Panc1 (cell line): Measurements from ENCODE around the gene CHURC1. TPM values are rescaled to one million over a fixed set of nuclear protein-coding genes. Genes with fewer than 3 reads are reported as not detected.

ENCODE experiments used
- ATAC-seq: fragments of 200-7000 bp; cut with Tn5 transposase; 2 replicates; pipeline ENCODE4 v1.9.1; 2020; ENCODE audit warnings: mild to moderate bottlenecking, moderate library complexity
- BruUV-seq: library from RNA; stranded (reverse); fragments of 400-500 nt; replicated peaks from 2 replicates; lab custom pipeline; 2021; lab: Mats Ljungman, UMichigan
- CTCF ChIA-PET: fragments of 300-600 bp; sonication (Branson Sonifier 250); formaldehyde crosslinking; loops from one replicate; lab custom pipeline; 2022; ENCODE audit warnings: antibody characterized with exemption; lab: Charles Lee
- POLR2A ChIA-PET: fragments of 300-600 bp; sonication (Branson Sonifier 250); formaldehyde crosslinking; loops from one replicate; lab custom pipeline; 2022; ENCODE audit warnings: antibody characterized with exemption; lab: Charles Lee
- DNase-seq: peaks from one replicate; pipeline ENCODE4 v3.0.0-alpha.2; 2010; ENCODE audit warnings: low read depth, low spot score
- H3K27ac ChIP-seq: 2 replicates; pipeline ENCODE4 v1.5.1; 2011; ENCODE audit warnings: mild to moderate bottlenecking, low read length, inconsistent platforms
- H3K27me3 ChIP-seq: fragments of 200-500 bp; sonication (Bioruptor generic); 2 replicates; pipeline ENCODE4 v1.6.0; 2014; ENCODE audit warnings: low read length, inconsistent platforms; ENCODE audit not compliant: control insufficient read depth, insufficient read depth
- H3K36me3 ChIP-seq: fragments of 200-500 bp; sonication (Bioruptor generic); 2 replicates; pipeline ENCODE4 v1.5.1; 2014; ENCODE audit warnings: inconsistent platforms, mild to moderate bottlenecking, low read length, moderate library complexity; ENCODE audit not compliant: control insufficient read depth, insufficient read depth
- H3K4me1 ChIP-seq: 2 replicates; pipeline ENCODE4 v1.5.1; 2011; ENCODE audit warnings: inconsistent platforms, mild to moderate bottlenecking, low read length, moderate library complexity; ENCODE audit not compliant: control insufficient read depth, insufficient read depth
- H3K4me3 ChIP-seq, 2 experiments: 2 replicates each; pipeline ENCODE4 v1.5.1; 2011 to 2012; ENCODE audit warnings: low read depth in 2 of 2, low read length in 2 of 2, mild to moderate bottlenecking in 2 of 2, inconsistent platforms in 1 of 2, moderate library complexity in 1 of 2
- H3K9me3 ChIP-seq: fragments of 200-500 bp; sonication (Bioruptor generic); 2 replicates; pipeline ENCODE4 v1.5.1; 2014; ENCODE audit warnings: low read depth, mild to moderate bottlenecking, inconsistent platforms, low read length, moderate library complexity; ENCODE audit not compliant: control insufficient read depth, insufficient read depth
- POLR2AphosphoS5 ChIP-seq: IDR thresholded peaks from 2 replicates; pipeline ENCODE4 v1.6.1; 2012; ENCODE audit warnings: mild to moderate bottlenecking, low read depth, low read length, moderate library complexity
- SIN3A ChIP-seq: IDR thresholded peaks from 2 replicates; pipeline ENCODE4 v1.6.1; 2012; ENCODE audit warnings: low read depth, mild to moderate bottlenecking, low read length, moderate library complexity, borderline replicate concordance; ENCODE audit not compliant: insufficient read depth
- TCF7L2 ChIP-seq: IDR thresholded peaks from 2 replicates; pipeline ENCODE4 v1.6.1; 2011; ENCODE audit warnings: mild to moderate bottlenecking, low read depth, low read length, inconsistent platforms
- in situ Hi-C: cut with HindIII; loops from 2 replicates; pipeline ENCODE4 v1.10.0; 2016; ENCODE audit warnings: low sequenced_read_pairs, low pct_unique_long_range_greater_than_20kb
- intact Hi-C: fragments of 100-400 bp; cut with micrococcal nuclease; formaldehyde crosslinking; loops from one replicate; pipeline ENCODE4 v1.10.0; 2022; ENCODE audit not compliant: unreplicated experiment
- total RNA-seq: library from RNA; stranded (reverse); gene quantifications from one replicate; pipeline ENCODE4 v1.2.1, GENCODE V29; 2021; ENCODE audit not compliant: unreplicated experiment
- TF ChIP-seq, protein P1 (sequence below), 2 experiments: IDR thresholded peaks; 2 replicates each; pipeline ENCODE4 v1.6.1; 2011 to 2012; ENCODE audit warnings: low read depth in 2 of 2, control low read depth in 1 of 2, low read length in 1 of 2, mild to moderate bottlenecking in 1 of 2, moderate library complexity in 1 of 2; ENCODE audit not compliant: insufficient read depth in 1 of 2
- TF ChIP-seq, protein P2 (sequence below): fragments of 450-650 bp; IDR thresholded peaks from 2 replicates; pipeline ENCODE4 v1.5.1; 2017; ENCODE audit warnings: mild to moderate bottlenecking

CHURC1 gene
- total RNA-seq, 1 experiment from 2014 or later: 55.6 TPM

DNA sequence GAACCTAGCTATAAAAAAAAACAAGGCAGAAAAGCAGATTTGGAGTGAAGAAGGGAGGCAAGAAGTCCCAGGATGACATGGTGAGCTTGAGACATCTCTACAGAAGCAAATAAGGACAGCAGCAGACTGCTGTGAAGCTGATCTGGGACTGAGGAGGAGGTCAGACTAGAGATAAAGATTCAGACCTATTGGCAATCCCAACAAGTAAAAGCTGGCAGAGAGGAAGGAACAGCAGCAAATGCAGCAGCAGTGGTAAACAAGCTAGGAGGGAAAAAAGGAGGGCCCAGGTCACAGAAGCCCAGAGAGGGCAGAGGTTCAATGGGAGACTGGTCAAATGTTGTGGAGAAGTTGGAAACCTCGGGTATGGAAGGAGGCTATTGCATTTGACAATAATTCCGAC lies 45.9 kb upstream of the CHURC1 start:
- no peak overlapping the region for H3K27ac ChIP-seq
- DNase-seq: no peak
- H3K27me3 ChIP-seq: peaks cover 12% of the 10 kb centered on the region
- in situ Hi-C loops: no loop called here
- no peaks in the 10 kb centered on the region for H3K36me3 ChIP-seq
- TF ChIP-seq POLR2AphosphoS5 (no peak), TCF7L2 (no peak), SIN3A (no peak)
- TF ChIP-seq, protein P1, sequence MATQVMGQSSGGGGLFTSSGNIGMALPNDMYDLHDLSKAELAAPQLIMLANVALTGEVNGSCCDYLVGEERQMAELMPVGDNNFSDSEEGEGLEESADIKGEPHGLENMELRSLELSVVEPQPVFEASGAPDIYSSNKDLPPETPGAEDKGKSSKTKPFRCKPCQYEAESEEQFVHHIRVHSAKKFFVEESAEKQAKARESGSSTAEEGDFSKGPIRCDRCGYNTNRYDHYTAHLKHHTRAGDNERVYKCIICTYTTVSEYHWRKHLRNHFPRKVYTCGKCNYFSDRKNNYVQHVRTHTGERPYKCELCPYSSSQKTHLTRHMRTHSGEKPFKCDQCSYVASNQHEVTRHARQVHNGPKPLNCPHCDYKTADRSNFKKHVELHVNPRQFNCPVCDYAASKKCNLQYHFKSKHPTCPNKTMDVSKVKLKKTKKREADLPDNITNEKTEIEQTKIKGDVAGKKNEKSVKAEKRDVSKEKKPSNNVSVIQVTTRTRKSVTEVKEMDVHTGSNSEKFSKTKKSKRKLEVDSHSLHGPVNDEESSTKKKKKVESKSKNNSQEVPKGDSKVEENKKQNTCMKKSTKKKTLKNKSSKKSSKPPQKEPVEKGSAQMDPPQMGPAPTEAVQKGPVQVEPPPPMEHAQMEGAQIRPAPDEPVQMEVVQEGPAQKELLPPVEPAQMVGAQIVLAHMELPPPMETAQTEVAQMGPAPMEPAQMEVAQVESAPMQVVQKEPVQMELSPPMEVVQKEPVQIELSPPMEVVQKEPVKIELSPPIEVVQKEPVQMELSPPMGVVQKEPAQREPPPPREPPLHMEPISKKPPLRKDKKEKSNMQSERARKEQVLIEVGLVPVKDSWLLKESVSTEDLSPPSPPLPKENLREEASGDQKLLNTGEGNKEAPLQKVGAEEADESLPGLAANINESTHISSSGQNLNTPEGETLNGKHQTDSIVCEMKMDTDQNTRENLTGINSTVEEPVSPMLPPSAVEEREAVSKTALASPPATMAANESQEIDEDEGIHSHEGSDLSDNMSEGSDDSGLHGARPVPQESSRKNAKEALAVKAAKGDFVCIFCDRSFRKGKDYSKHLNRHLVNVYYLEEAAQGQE (IDR thresholded peaks at IDR 0.05; ENCODE audit: insufficient read depth in 1 of 2, low read depth in 2 of 2, low read length in 1 of 2): no peak
- TF ChIP-seq, protein P2, sequence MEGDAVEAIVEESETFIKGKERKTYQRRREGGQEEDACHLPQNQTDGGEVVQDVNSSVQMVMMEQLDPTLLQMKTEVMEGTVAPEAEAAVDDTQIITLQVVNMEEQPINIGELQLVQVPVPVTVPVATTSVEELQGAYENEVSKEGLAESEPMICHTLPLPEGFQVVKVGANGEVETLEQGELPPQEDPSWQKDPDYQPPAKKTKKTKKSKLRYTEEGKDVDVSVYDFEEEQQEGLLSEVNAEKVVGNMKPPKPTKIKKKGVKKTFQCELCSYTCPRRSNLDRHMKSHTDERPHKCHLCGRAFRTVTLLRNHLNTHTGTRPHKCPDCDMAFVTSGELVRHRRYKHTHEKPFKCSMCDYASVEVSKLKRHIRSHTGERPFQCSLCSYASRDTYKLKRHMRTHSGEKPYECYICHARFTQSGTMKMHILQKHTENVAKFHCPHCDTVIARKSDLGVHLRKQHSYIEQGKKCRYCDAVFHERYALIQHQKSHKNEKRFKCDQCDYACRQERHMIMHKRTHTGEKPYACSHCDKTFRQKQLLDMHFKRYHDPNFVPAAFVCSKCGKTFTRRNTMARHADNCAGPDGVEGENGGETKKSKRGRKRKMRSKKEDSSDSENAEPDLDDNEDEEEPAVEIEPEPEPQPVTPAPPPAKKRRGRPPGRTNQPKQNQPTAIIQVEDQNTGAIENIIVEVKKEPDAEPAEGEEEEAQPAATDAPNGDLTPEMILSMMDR: no peak
- ATAC-seq: no peak
- ChIA-PET POLR2A (no interaction called here), CTCF (no interaction called here)
- H3K4me3 ChIP-seq: no peak overlapping the region
- BruUV-seq: no TSS peak
- H3K9me3 ChIP-seq: no peaks in the 10 kb centered on the region
- intact Hi-C loops: no loop called here
- no peaks in the 10 kb centered on the region for H3K4me1 ChIP-seq

DNA sequence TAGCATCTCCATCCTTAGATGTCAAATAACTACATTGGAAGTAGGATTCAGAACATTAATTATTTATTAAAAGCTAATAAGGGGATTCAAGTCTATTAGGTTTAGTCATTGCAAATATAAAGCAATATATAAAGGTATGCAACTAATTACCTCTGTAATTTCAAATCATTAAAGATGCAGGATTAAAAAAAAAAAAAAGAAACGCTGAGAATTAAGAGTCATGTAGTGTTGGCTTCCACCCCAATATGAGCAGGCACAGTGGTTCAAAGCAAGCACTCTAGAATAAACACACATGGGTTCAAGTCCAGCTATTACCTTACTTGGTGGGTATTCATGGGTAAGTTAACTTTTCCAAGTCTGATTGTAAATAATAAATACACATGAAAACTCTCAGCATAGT lies 45.4 kb upstream of the CHURC1 start:
- no peak overlapping the region for H3K27ac ChIP-seq
- in situ Hi-C loops: no loop called here
- POLR2A ChIA-PET: no interaction called here

More for the DNA sequence above, 45.4 kb upstream of the CHURC1 start:
- Histone ChIP-seq H3K4me3 (no peak overlapping the region), H3K4me1 (no peaks in the 10 kb centered on the region), H3K27me3 (peaks cover 12% of the 10 kb centered on the region), H3K9me3 (no peaks in the 10 kb centered on the region), H3K36me3 (no peaks in the 10 kb centered on the region)
- DNase-seq (no peak), ATAC-seq (no peak)
- CTCF ChIA-PET: no interaction called here
- no peak for TF ChIP-seq POLR2AphosphoS5
- TF ChIP-seq TCF7L2: no peak
- no peak for TF ChIP-seq SIN3A
- TF ChIP-seq, protein P1 (IDR thresholded peaks at IDR 0.05; ENCODE audit: insufficient read depth in 1 of 2, low read depth in 2 of 2, low read length in 1 of 2): no peak
- TF ChIP-seq, protein P2: no peak
- no TSS peak for BruUV-seq
- intact Hi-C loops: no loop called here
